ENCODE results near the gene KIAA2012.

Gene KIAA2012

DNA sequence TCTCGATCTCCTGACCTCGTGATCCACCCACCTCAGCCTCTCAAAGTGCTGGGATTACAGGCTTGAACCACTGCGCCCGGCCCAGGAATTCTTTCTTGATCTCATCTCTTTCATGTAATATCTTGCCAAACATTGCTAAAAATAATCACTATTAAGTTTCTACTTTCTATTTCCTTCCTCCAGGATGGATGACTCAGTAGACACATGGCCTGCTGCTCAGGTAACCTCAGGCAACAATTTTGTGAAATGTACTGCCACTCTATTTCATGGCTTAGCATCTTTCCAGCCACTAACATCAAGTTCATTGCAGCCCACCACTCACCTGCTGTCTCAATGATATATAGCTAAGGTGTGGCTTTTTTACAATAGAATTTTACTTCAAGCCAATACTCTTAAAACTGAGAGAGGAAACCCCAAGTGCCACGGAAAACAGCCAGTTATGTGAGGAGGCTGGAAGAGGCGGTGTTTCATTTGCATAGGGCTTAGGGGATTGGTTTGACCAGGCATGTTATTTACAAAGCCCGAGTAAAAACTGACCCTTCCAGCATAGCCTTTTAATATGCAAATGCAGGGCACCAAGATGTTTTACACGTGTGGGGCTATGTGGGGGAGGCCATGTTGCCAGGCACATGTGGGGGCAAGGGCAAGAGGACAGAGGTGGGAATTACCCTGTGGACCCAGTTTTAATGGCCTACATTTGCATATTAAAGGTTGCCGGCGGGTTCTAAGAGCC is 176.6 kb downstream of the KIAA2012 start:
- TF ChIP-seq, protein P1, sequence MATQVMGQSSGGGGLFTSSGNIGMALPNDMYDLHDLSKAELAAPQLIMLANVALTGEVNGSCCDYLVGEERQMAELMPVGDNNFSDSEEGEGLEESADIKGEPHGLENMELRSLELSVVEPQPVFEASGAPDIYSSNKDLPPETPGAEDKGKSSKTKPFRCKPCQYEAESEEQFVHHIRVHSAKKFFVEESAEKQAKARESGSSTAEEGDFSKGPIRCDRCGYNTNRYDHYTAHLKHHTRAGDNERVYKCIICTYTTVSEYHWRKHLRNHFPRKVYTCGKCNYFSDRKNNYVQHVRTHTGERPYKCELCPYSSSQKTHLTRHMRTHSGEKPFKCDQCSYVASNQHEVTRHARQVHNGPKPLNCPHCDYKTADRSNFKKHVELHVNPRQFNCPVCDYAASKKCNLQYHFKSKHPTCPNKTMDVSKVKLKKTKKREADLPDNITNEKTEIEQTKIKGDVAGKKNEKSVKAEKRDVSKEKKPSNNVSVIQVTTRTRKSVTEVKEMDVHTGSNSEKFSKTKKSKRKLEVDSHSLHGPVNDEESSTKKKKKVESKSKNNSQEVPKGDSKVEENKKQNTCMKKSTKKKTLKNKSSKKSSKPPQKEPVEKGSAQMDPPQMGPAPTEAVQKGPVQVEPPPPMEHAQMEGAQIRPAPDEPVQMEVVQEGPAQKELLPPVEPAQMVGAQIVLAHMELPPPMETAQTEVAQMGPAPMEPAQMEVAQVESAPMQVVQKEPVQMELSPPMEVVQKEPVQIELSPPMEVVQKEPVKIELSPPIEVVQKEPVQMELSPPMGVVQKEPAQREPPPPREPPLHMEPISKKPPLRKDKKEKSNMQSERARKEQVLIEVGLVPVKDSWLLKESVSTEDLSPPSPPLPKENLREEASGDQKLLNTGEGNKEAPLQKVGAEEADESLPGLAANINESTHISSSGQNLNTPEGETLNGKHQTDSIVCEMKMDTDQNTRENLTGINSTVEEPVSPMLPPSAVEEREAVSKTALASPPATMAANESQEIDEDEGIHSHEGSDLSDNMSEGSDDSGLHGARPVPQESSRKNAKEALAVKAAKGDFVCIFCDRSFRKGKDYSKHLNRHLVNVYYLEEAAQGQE (IDR thresholded peaks at IDR 0.05; ENCODE audit: low read depth): no peak
- TF ChIP-seq, protein P2, sequence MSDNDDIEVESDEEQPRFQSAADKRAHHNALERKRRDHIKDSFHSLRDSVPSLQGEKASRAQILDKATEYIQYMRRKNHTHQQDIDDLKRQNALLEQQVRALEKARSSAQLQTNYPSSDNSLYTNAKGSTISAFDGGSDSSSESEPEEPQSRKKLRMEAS (IDR thresholded peaks at IDR 0.05): peak; percentile 44; the same call in 1 of the 2 replicates

DNA sequence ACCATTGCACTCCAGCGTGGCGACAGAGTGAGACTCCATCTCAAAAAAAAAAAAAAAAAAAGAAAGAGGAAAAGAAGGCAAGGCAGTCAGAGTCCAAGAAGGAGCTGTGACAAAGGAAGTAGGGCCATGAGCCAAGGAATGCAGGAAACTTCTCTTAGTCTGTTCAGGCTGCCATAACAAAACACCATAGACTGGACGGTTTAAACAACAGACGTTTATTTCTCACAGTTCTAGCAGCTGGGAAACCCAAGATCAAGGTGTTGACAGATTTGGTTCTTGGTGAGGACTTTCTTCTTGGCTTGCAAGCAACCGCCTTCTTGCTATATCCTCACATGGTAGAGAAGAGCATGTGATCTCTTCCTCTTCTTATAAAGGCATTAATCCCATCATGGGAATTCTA is 178.4 kb downstream of the KIAA2012 start:
- TF ChIP-seq, protein P1 (IDR thresholded peaks at IDR 0.05; ENCODE audit: low read depth): no peak
- TF ChIP-seq ZBTB7A (IDR thresholded peaks at IDR 0.05; ENCODE audit: low read depth): no peak
- TF ChIP-seq, protein P2 (IDR thresholded peaks at IDR 0.05): no peak
